Liver (tissue), 9 donors: ENCODE measurements around the gene ABCC5. TPM values are rescaled to one million over a fixed set of nuclear protein-coding genes. Genes with fewer than 3 reads are reported as not detected.

Source experiments
- DNase-seq: peaks from one replicate; pipeline ENCODE4 v3.0.0-alpha.2; 2017; ENCODE audit warnings: low spot score
- H3K27ac ChIP-seq, 2 donors: one replicate each; pipeline ENCODE4 v1.7.0; 2013; ENCODE audit warnings: inconsistent platforms in 2 of 2, low read length in 2 of 2, control low read depth in 1 of 2, low read depth in 1 of 2, mild to moderate bottlenecking in 1 of 2
- H3K27me3 ChIP-seq, 4 donors: one replicate each; pipeline versions ENCODE4 v1.6.1 to v1.7.0; 2013; ENCODE audit warnings: low read length in 3 of 4, inconsistent platforms in 1 of 4, mild to moderate bottlenecking in 1 of 4, moderate library complexity in 1 of 4; ENCODE audit not compliant: control insufficient read depth in 4 of 4, insufficient read depth in 4 of 4
- H3K36me3 ChIP-seq, 4 donors: one replicate each; pipeline versions ENCODE4 v1.6.1 to v1.7.0; 2013; ENCODE audit warnings: low read length in 3 of 4, mild to moderate bottlenecking in 3 of 4, low read depth in 1 of 4, moderate library complexity in 1 of 4; ENCODE audit not compliant: control insufficient read depth in 4 of 4, insufficient read depth in 3 of 4
- H3K4me1 ChIP-seq, 4 donors: one replicate each; pipeline versions ENCODE4 v1.6.1 to v1.7.0; 2013; ENCODE audit warnings: low read length in 3 of 4, mild to moderate bottlenecking in 3 of 4, moderate library complexity in 1 of 4; ENCODE audit not compliant: control insufficient read depth in 4 of 4, insufficient read depth in 4 of 4
- H3K4me3 ChIP-seq, 3 donors: one replicate each; pipeline versions ENCODE4 v1.6.1 to v1.7.0; 2013; ENCODE audit warnings: low read length in 3 of 3, control low read depth in 1 of 3, low read depth in 1 of 3, mild to moderate bottlenecking in 1 of 3
- H3K9ac ChIP-seq, 2 donors: one replicate each; pipeline ENCODE4 v1.7.0; 2013; ENCODE audit warnings: low read length in 2 of 2, mild to moderate bottlenecking in 2 of 2, moderate library complexity in 2 of 2, control low read depth in 1 of 2, low read depth in 1 of 2
- H3K9me3 ChIP-seq, 4 donors: one replicate each; pipeline versions ENCODE4 v1.6.1 to v1.7.0; 2013; ENCODE audit warnings: low read length in 3 of 4; ENCODE audit not compliant: control insufficient read depth in 4 of 4
- EGR1 ChIP-seq, 2 donors: IDR thresholded peaks; 2 replicates each; pipeline ENCODE4 v1.6.1; 2016 to 2018; ENCODE audit warnings: antibody characterized with exemption in 2 of 2, low read depth in 2 of 2
- FOXA1 ChIP-seq: IDR thresholded peaks from 2 replicates; pipeline ENCODE4 v1.6.1; 2016; ENCODE audit warnings: antibody characterized with exemption
- FOXA2 ChIP-seq: IDR thresholded peaks from 2 replicates; pipeline ENCODE4 v1.6.1; 2016; ENCODE audit warnings: antibody characterized with exemption
- GABPA ChIP-seq, 2 donors: IDR thresholded peaks in 1 of 2; conservative IDR thresholded peaks in 1 of 2; 2 replicates each; pipeline ENCODE4 v1.6.1; 2016; ENCODE audit warnings: antibody characterized with exemption in 2 of 2, mild to moderate bottlenecking in 1 of 2, moderate library complexity in 1 of 2
- HNF4A ChIP-seq, 2 donors: conservative IDR thresholded peaks; 2 replicates each; pipeline ENCODE4 v1.6.1; 2016; ENCODE audit warnings: antibody characterized with exemption in 2 of 2, mild to moderate bottlenecking in 2 of 2
- HNF4G ChIP-seq: IDR thresholded peaks from 2 replicates; pipeline ENCODE4 v1.6.1; 2016; ENCODE audit warnings: antibody characterized with exemption
- JUND ChIP-seq, 2 donors: IDR thresholded peaks; 2 replicates each; pipeline ENCODE4 v1.6.1; 2016; ENCODE audit warnings: antibody characterized with exemption in 2 of 2
- NR2F2 ChIP-seq: IDR thresholded peaks from 2 replicates; pipeline ENCODE4 v1.6.1; 2016; ENCODE audit warnings: antibody characterized with exemption
- RAD21 ChIP-seq, 2 donors: IDR thresholded peaks; 2 replicates each; pipeline ENCODE4 v1.6.1; 2016; ENCODE audit warnings: antibody characterized with exemption in 2 of 2, mild to moderate bottlenecking in 2 of 2
- REST ChIP-seq: IDR thresholded peaks from 2 replicates; pipeline ENCODE4 v1.6.1; 2016; ENCODE audit warnings: antibody characterized with exemption, mild to moderate bottlenecking
- RXRA ChIP-seq, 2 donors: IDR thresholded peaks; 2 replicates each; pipeline ENCODE4 v1.6.1; 2017 to 2018; ENCODE audit warnings: antibody characterized with exemption in 2 of 2, mild to moderate bottlenecking in 1 of 2
- SP1 ChIP-seq: IDR thresholded peaks from 2 replicates; pipeline ENCODE4 v1.6.1; 2018; ENCODE audit warnings: antibody characterized with exemption, mild to moderate bottlenecking
- TAF1 ChIP-seq: conservative IDR thresholded peaks from 2 replicates; pipeline ENCODE4 v1.6.1; 2016; ENCODE audit warnings: antibody characterized with exemption, mild to moderate bottlenecking
- WGBS: extraction: QIAGEN DNeasy Blood & Tissue Kit; methylation state at CpG from one replicate; pipeline ENCODE4 v1.1.7; 2013; 5-methylcytosine and 5-hydroxymethylcytosine counted together
- polyA plus RNA-seq, 2 donors: library from polyadenylated mRNA; stranded (reverse) in 1 of 2; unstranded in 1 of 2; fragments of 200-250 nt in 1 of 2; fragments of >200 nt in 1 of 2; fragmentation: Nextera tagmentation in 1 of 2; extraction: Ambion mirVana in 1 of 2; gene quantifications; one replicate each; pipeline versions ENCODE4 v1.2.1 to v1.2.3, GENCODE V29; 2013 to 2015
- total RNA-seq, 2 donors: library from RNA; depleted of rRNA; stranded (reverse); fragments of >200 nt; gene quantifications; one replicate each; pipeline ENCODE4 v1.2.3, GENCODE V29; 2014
- TF ChIP-seq, protein P1 (sequence below): IDR thresholded peaks from 2 replicates; pipeline ENCODE4 v1.6.1; 2016; ENCODE audit warnings: antibody characterized with exemption
- TF ChIP-seq, protein P2 (sequence below): fragments of 150-350 bp; IDR thresholded peaks from 2 replicates; pipeline ENCODE4 v1.5.1; 2017; ENCODE audit warnings: improper control_type of control experiment, low read depth, low read length; ENCODE audit not compliant: missing input control
- TF ChIP-seq, protein P3 (sequence below): IDR thresholded peaks from 2 replicates; pipeline ENCODE4 v1.6.1; 2016; ENCODE audit warnings: antibody characterized with exemption
- TF ChIP-seq, protein P4 (sequence below): IDR thresholded peaks from 2 replicates; pipeline ENCODE4 v1.6.1; 2016; ENCODE audit warnings: antibody characterized with exemption
- donor health status: healthy.
- donor health status: healthy.
- donor health status: healthy.
- donor health status: healthy.
- donor health status: healthy.

Gene ABCC5
- total and polyA plus RNA-seq, 4 donors: 2.8 to 35.7 (median 8.1) TPM

DNA sequence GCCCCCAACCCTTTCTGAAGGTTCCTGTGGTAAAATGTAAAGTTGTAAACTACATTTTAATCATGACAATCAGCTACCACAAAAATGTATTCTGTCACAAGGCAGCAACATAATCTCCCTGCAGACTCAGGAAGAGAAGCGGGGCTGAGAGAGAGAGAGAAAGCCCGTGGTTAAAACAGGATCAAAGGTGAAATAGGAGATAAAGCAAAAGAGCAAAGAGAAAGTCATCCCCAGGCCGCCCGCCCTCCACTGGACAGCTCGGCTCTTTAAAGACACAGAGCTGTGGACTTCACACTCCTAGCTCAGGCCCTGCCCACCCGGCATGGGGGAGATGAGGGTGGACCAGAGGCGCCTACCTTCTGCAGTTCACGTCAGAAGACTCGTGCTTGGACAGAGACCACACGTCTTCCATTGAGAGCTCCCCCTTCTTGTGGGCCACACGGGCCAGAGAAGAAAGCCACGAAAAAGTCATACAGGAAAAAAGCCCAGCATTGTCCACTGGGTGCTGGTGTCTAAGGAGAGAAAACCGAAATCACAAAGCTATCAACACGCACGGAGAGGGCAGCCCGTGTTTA, 29.4 kb downstream of the ABCC5 start:
- H3K27me3 ChIP-seq: no peaks in the 10 kb centered on the region
- peaks cover 6 to 31% (median 28%) of the 10 kb centered on the region in 4 donors for H3K4me1 ChIP-seq
- peak; percentile 45 for TF ChIP-seq NR2F2
- TF ChIP-seq, protein P1, sequence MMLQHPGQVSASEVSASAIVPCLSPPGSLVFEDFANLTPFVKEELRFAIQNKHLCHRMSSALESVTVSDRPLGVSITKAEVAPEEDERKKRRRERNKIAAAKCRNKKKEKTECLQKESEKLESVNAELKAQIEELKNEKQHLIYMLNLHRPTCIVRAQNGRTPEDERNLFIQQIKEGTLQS: no peak
- peak; percentile 22 to 24 for TF ChIP-seq RAD21 (IDR thresholded peaks at IDR 0.05)
- TF ChIP-seq SP1: peak; percentile 70
- peak; percentile 71 to 78 for TF ChIP-seq HNF4A (conservative IDR thresholded peaks at IDR 0.05)
- TF ChIP-seq RXRA (IDR thresholded peaks at IDR 0.05): peak; percentile 57 to 72
- TF ChIP-seq REST: peak; percentile 25
- TF ChIP-seq, protein P2, sequence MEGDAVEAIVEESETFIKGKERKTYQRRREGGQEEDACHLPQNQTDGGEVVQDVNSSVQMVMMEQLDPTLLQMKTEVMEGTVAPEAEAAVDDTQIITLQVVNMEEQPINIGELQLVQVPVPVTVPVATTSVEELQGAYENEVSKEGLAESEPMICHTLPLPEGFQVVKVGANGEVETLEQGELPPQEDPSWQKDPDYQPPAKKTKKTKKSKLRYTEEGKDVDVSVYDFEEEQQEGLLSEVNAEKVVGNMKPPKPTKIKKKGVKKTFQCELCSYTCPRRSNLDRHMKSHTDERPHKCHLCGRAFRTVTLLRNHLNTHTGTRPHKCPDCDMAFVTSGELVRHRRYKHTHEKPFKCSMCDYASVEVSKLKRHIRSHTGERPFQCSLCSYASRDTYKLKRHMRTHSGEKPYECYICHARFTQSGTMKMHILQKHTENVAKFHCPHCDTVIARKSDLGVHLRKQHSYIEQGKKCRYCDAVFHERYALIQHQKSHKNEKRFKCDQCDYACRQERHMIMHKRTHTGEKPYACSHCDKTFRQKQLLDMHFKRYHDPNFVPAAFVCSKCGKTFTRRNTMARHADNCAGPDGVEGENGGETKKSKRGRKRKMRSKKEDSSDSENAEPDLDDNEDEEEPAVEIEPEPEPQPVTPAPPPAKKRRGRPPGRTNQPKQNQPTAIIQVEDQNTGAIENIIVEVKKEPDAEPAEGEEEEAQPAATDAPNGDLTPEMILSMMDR: no peak
- peak; percentile 39 for DNase-seq
- H3K27ac ChIP-seq: no peak overlapping the region
- H3K36me3 ChIP-seq: peaks cover 0 to 3% (median 0%) of the 10 kb centered on the region in 4 donors
- no peaks in the 10 kb centered on the region for H3K9me3 ChIP-seq
- H3K9ac ChIP-seq: no peak overlapping the region
- WGBS: 56% methylated on average over 16 of the region's 16 CpGs
- no peak overlapping the region for H3K4me3 ChIP-seq

GRCh38 chr3:183987000-183987600, 30.6 kb downstream of the ABCC5 start:
- Histone ChIP-seq H3K9ac (no peak overlapping the region), H3K27me3 (no peaks in the 10 kb centered on the region), H3K27ac (no peak overlapping the region), H3K4me3 (no peak overlapping the region), H3K36me3 (peaks cover 0 to 5% (median 2%) of the 10 kb centered on the region in 4 donors), H3K9me3 (no peaks in the 10 kb centered on the region), H3K4me1 (peaks cover 6 to 31% (median 28%) of the 10 kb centered on the region in 4 donors)
- no peak for DNase-seq
- WGBS: 74% methylated on average over 11 of the region's 11 CpGs
- no peak for TF ChIP-seq TAF1
- TF ChIP-seq GABPA (IDR thresholded peaks at IDR 0.05 in 1 of 2, conservative IDR thresholded peaks at IDR 0.05 in 1 of 2): no peak
- no peak for TF ChIP-seq JUND (IDR thresholded peaks at IDR 0.05)
- TF ChIP-seq FOXA2: no peak
- TF ChIP-seq EGR1 (IDR thresholded peaks at IDR 0.05; ENCODE audit: low read depth in 2 of 2): no peak
- TF ChIP-seq RAD21 (IDR thresholded peaks at IDR 0.05): no peak
- no peak for TF ChIP-seq FOXA1
- no peak for TF ChIP-seq HNF4A (conservative IDR thresholded peaks at IDR 0.05)
- TF ChIP-seq, protein P3, sequence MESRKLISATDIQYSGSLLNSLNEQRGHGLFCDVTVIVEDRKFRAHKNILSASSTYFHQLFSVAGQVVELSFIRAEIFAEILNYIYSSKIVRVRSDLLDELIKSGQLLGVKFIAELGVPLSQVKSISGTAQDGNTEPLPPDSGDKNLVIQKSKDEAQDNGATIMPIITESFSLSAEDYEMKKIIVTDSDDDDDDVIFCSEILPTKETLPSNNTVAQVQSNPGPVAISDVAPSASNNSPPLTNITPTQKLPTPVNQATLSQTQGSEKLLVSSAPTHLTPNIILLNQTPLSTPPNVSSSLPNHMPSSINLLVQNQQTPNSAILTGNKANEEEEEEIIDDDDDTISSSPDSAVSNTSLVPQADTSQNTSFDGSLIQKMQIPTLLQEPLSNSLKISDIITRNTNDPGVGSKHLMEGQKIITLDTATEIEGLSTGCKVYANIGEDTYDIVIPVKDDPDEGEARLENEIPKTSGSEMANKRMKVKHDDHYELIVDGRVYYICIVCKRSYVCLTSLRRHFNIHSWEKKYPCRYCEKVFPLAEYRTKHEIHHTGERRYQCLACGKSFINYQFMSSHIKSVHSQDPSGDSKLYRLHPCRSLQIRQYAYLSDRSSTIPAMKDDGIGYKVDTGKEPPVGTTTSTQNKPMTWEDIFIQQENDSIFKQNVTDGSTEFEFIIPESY: no peak
- TF ChIP-seq, protein P4, sequence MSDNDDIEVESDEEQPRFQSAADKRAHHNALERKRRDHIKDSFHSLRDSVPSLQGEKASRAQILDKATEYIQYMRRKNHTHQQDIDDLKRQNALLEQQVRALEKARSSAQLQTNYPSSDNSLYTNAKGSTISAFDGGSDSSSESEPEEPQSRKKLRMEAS: no peak
- no peak for TF ChIP-seq HNF4G
- TF ChIP-seq SP1: no peak
- no peak for TF ChIP-seq RXRA (IDR thresholded peaks at IDR 0.05)
- TF ChIP-seq, protein P1: no peak
